Endothelial cell of umbilical vein (primary cell): ENCODE results near the gene IP6K1.

Source experiments
- CTCF ChIP-seq, 2 donors: IDR thresholded peaks; 1 replicate in 1 of 2; 2 replicates in 1 of 2; pipeline ENCODE4 v1.5.1; 2011; ENCODE audit warnings: low read length in 2 of 2, mild to moderate bottlenecking in 2 of 2, moderate library complexity in 2 of 2, control low read depth in 1 of 2, inconsistent platforms in 1 of 2, low read depth in 1 of 2; ENCODE audit not compliant: insufficient read depth in 1 of 2; ENCODE audit errors: extremely low read depth in 1 of 2
- POLR2A ChIP-seq: IDR thresholded peaks from 2 replicates; pipeline ENCODE4 v1.6.1; 2012; ENCODE audit warnings: low read depth, mild to moderate bottlenecking, control low read depth, low read length
- POLR2AphosphoS5 ChIP-seq: IDR thresholded peaks from 2 replicates; pipeline ENCODE4 v1.6.1; 2012; ENCODE audit warnings: low read depth, mild to moderate bottlenecking, control low read depth, low read length, moderate library complexity; ENCODE audit not compliant: insufficient read depth

- TF ChIP-seq POLR2A: no peak
- TF ChIP-seq POLR2AphosphoS5: no peak
- TF ChIP-seq CTCF (IDR thresholded peaks at IDR 0.05; ENCODE audit: extremely low read depth in 1 of 2, insufficient read depth in 1 of 2, low read depth in 1 of 2, low read length in 2 of 2): no peak
Observed at GRCh38 chr3:49781415-49782199, 4.7 kb downstream of the IP6K1 start.
